ENCODE results near the gene FKBP1B. TPM values are rescaled to one million over a fixed set of nuclear protein-coding genes. Genes with fewer than 3 reads are reported as not detected.

Gene FKBP1B
- total RNA-seq, 1 experiment from 2014 or later = 59.7 TPM

DNA sequence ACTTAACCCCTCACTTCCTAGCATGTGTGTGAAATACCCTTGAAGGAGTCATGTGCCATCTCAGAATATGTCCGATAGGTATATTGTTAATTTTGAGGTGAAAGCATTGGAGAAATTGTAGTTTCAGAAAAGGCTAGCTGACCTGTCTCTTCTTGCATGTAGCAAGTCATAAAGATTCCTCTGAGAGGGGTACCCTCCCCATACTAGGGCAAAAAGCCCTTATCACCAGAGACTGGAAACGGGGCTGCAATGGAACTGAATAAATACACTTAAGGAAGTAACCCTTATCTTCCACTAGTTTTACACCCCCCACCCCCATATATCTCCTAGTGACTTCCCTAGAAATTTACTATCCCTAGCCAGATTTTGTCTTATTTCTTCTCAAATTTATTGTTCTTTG is 28.3 kb downstream of the FKBP1B start:
- Mint-ChIP-seq H3K4me1 (peaks cover 17 to 21% of the 10 kb centered on the region in 2 experiments), H3K4me3 (peak overlapping the region; percentile 77 to 97), H3K27me3 (ENCODE audit: low read depth) (no peaks in the 10 kb centered on the region), H3K36me3 (ENCODE audit: insufficient read depth in 1 of 3, low read depth in 3 of 3) (peaks cover 18 to 53% (median 52%) of the 10 kb centered on the region in 3 experiments), H3K27ac (peak overlapping the region in 2 of 3 experiments; percentile 90 to 91; a peak in 1 of 7 replicates), H3K9me3 (no peaks in the 10 kb centered on the region)
- H4K5ac ChIP-seq (ENCODE audit: insufficient read length, low read depth, low read length) = no peak overlapping the region
- no peak overlapping the region for H3K27ac ChIP-seq (ENCODE audit: insufficient read length, low read depth, low read length)
- no peak overlapping the region for H3K56ac ChIP-seq (ENCODE audit: insufficient read length, low read depth, low read length)
- H2BK120ac ChIP-seq (ENCODE audit: low read depth, low read length, poor library complexity, severe bottlenecking) = no peak overlapping the region
- TF ChIP-seq, protein P1, sequence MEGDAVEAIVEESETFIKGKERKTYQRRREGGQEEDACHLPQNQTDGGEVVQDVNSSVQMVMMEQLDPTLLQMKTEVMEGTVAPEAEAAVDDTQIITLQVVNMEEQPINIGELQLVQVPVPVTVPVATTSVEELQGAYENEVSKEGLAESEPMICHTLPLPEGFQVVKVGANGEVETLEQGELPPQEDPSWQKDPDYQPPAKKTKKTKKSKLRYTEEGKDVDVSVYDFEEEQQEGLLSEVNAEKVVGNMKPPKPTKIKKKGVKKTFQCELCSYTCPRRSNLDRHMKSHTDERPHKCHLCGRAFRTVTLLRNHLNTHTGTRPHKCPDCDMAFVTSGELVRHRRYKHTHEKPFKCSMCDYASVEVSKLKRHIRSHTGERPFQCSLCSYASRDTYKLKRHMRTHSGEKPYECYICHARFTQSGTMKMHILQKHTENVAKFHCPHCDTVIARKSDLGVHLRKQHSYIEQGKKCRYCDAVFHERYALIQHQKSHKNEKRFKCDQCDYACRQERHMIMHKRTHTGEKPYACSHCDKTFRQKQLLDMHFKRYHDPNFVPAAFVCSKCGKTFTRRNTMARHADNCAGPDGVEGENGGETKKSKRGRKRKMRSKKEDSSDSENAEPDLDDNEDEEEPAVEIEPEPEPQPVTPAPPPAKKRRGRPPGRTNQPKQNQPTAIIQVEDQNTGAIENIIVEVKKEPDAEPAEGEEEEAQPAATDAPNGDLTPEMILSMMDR (conservative IDR thresholded peaks at IDR 0.05) = no peak
- no peaks in the 10 kb centered on the region for H3K9me3 ChIP-seq (ENCODE audit: control insufficient read depth, low read depth, low read length)
- H3K79me1 ChIP-seq (ENCODE audit: insufficient read depth, low read depth, low read length, poor library complexity, severe bottlenecking) = no peaks in the 10 kb centered on the region
- H3K79me2 ChIP-seq (ENCODE audit: insufficient read depth, low read length) = no peaks in the 10 kb centered on the region; the same call in 1 of the 2 replicates
- no CpG with 5 or more reads among the region's 2 CpGs for WGBS (ENCODE audit: extremely low coverage, insufficient read length, low lambda C conversion rate)
- no peak overlapping the region for H4K8ac ChIP-seq (replicated peaks; ENCODE audit: insufficient read length, low read depth, low read length)
- no peak overlapping the region for H2BK12ac ChIP-seq (ENCODE audit: insufficient read length, low read depth, low read length)
- H2BK5ac ChIP-seq (ENCODE audit: insufficient read length, low read length) = no peak overlapping the region
- H3T11ph ChIP-seq (ENCODE audit: low read length) = no peak overlapping the region
- H3K4me1 ChIP-seq (ENCODE audit: insufficient read depth, low read length) = peaks cover 3% of the 10 kb centered on the region; the same call in 1 of the 2 replicates
- H3K27me3 ChIP-seq (ENCODE audit: insufficient read depth, low read length) = no peaks in the 10 kb centered on the region
- H3K23me2 ChIP-seq (ENCODE audit: insufficient read length, low read depth, low read length, poor library complexity, severe bottlenecking) = peaks cover 11% of the 10 kb centered on the region
- H3K4me2 ChIP-seq (ENCODE audit: insufficient read depth, insufficient read length, low read length) = peak overlapping the region; percentile 74
- no peak overlapping the region for H3K18ac ChIP-seq (ENCODE audit: insufficient read length, low read depth, low read length)
- H3K9ac ChIP-seq (ENCODE audit: extremely low read depth, insufficient read length, low read length) = peak overlapping the region; percentile 45
- H4K20me1 ChIP-seq (ENCODE audit: control insufficient read depth, insufficient read depth, insufficient read length) = no peaks in the 10 kb centered on the region
- H4K91ac ChIP-seq (ENCODE audit: insufficient read length, low read depth, low read length) = no peak overlapping the region
- DNase-seq = no peak
- no peak overlapping the region for H3K4ac ChIP-seq (ENCODE audit: low read depth, low read length)
- no peak overlapping the region for H2BK20ac ChIP-seq (ENCODE audit: low read depth, low read length, poor library complexity, severe bottlenecking)
- H2AK5ac ChIP-seq (ENCODE audit: insufficient read length, low read length) = no peak overlapping the region
- no peak overlapping the region for H2AFZ ChIP-seq (ENCODE audit: low read length)
- H3K23ac ChIP-seq (ENCODE audit: insufficient read length, low read depth, low read length) = no peak overlapping the region
- H3K14ac ChIP-seq (ENCODE audit: insufficient read depth, low read length) = no peak overlapping the region
- H2BK15ac ChIP-seq (ENCODE audit: low read depth, low read length) = no peak overlapping the region
